ENCODE data around the gene FOXP1.

FOXP1 gene

GRCh38 chr3:71564361-71564760, 19.2 kb downstream of the FOXP1 start:
- DNase-seq (ENCODE audit: low read depth, low spot score) = no peak

GRCh38 chr3:71563827-71564226, 19.7 kb downstream of the FOXP1 start:
- no peak for DNase-seq (ENCODE audit: low read depth, low spot score)

GRCh38 chr3:71562938-71563337, 20.6 kb downstream of the FOXP1 start:
- no peak for DNase-seq (ENCODE audit: low read depth, low spot score)

- DNase-seq (ENCODE audit: low read depth, low spot score) = no peak
These were observed 22.9 kb downstream of the FOXP1 start for GRCh38 chr3:71560665-71561064.

GRCh38 chr3:71559578-71560162, 23.9 kb downstream of the FOXP1 start:
- no peak for DNase-seq (ENCODE audit: low read depth, low spot score)

- DNase-seq (ENCODE audit: low read depth, low spot score) = no peak
These were observed 24.5 kb downstream of the FOXP1 start for GRCh38 chr3:71559021-71559420.

- DNase-seq (ENCODE audit: low read depth, low spot score) = no peak
These were observed 28.9 kb downstream of the FOXP1 start for GRCh38 chr3:71554649-71555048.

- DNase-seq (ENCODE audit: low read depth, low spot score) = no peak
These were observed 32.1 kb downstream of the FOXP1 start for GRCh38 chr3:71551311-71551919.

GRCh38 chr3:71549951-71550350, 33.6 kb downstream of the FOXP1 start:
- no peak for DNase-seq (ENCODE audit: low read depth, low spot score)

GRCh38 chr3:71548705-71549384, 34.7 kb downstream of the FOXP1 start:
- DNase-seq (ENCODE audit: low read depth, low spot score) = no peak

GRCh38 chr3:71547249-71548198, 36.0 kb downstream of the FOXP1 start:
- no peak for DNase-seq (ENCODE audit: low read depth, low spot score)

GRCh38 chr3:71546821-71547220, 36.7 kb downstream of the FOXP1 start:
- DNase-seq (ENCODE audit: low read depth, low spot score) = no peak

- no peak for DNase-seq (ENCODE audit: low read depth, low spot score)
These were observed 38.2 kb downstream of the FOXP1 start for GRCh38 chr3:71545330-71545729.

- DNase-seq (ENCODE audit: low read depth, low spot score) = no peak
These were observed 40.0 kb downstream of the FOXP1 start for GRCh38 chr3:71543371-71544016.

GRCh38 chr3:71542521-71543370, 40.8 kb downstream of the FOXP1 start:
- no peak for DNase-seq (ENCODE audit: low read depth, low spot score)

- DNase-seq (ENCODE audit: low read depth, low spot score) = no peak
These were observed 42.2 kb downstream of the FOXP1 start for GRCh38 chr3:71541313-71541712.

GRCh38 chr3:71537211-71537611, 46.3 kb downstream of the FOXP1 start:
- peak; percentile 81 for DNase-seq (ENCODE audit: low read depth, low spot score)

- no peak for DNase-seq (ENCODE audit: low read depth, low spot score)
These were observed 47.1 kb downstream of the FOXP1 start for GRCh38 chr3:71536376-71536965.

GRCh38 chr3:71533588-71533987, 49.9 kb downstream of the FOXP1 start:
- no peak for DNase-seq (ENCODE audit: low read depth, low spot score)
